Dermis blood vessel endothelial cell (primary cell): ENCODE data around the gene SLC6A6. TPM values are rescaled to one million over a fixed set of nuclear protein-coding genes. Genes with fewer than 3 reads are reported as not detected.

Experiments used
- DNase-seq: peaks from one replicate; pipeline ENCODE4 v3.0.0; 2010
- total RNA-seq: library from RNA; depleted of rRNA; stranded (reverse); fragments of >200 nt; gene quantifications from 2 replicates; pipeline ENCODE4 v1.2.3, GENCODE V29; 2014

SLC6A6 gene
- total RNA-seq, 1 donor from 2014 or later = 10.9 TPM

DNA sequence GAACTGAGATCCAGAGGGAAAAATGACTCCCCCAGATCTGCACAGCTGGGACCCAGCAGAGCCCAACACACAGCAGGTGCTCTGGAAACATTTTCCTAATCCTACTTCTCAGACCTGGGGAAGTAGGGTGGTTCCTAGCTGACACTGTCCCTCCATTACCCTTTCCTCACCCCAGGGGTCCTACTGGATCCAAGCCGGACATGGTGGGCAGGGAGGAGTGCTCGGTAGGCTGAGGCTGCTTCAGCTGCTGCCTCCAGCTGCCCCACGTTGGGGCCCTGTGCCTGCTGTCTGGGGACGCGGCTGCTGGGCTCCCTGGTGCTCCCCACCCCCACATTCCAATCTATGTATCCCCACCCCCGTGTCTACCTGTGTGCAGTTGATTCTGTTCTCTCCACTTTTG, 29.8 kb upstream of the SLC6A6 start:
- no peak for DNase-seq

DNA sequence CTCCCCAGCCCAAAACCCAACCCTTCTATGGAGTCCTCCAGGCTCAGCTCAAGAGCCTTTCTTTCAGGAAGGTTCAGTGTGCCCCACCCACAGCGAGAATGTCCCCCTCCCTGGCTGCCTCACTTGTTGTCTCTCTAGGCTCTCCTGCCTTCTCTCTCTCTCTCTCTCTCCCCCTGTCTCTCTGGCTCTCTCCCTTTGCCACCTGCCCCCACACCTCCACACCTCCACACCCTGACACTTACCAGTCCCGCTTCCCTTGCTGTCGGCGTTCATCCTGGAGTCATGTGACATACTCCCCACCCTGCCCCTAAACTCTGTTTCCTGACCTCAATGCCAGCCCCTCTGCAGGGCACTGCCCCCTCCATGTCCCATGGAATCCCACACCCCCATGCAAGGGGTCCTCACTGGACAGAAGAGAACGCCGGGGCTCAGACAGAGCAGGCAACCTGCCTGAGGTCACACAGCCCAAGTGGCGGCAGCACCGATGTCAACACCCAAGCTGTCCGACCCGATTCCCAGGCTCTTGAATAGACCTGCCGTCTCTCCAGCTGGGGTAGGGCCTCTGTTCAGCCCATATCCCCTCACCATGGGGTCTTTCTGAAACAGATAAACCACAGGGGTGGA, 28.5 kb upstream of the SLC6A6 start:
- DNase-seq = no peak

DNA sequence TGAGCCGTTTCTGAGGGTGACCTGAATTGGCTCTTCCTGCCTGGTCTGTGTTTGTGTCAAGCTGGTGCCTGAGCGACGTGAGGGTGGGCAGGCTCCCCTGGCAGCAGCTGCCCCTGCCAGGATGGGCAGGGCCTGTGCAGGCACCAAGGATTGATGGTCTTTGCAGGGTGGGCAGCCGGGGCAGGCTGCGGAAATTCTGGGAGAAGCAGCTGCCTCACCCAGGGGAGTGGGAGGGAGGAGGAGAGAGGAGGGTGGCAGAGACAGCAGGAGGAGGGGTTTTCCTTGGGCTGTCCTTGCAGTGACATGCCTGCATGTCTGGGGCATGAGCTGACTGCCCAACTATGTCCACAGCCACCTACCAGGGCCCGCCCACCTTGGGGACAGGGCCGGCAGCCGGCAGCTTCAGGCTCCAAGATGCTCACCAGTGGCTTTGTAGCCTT, 27.9 kb upstream of the SLC6A6 start:
- DNase-seq = no peak

DNA sequence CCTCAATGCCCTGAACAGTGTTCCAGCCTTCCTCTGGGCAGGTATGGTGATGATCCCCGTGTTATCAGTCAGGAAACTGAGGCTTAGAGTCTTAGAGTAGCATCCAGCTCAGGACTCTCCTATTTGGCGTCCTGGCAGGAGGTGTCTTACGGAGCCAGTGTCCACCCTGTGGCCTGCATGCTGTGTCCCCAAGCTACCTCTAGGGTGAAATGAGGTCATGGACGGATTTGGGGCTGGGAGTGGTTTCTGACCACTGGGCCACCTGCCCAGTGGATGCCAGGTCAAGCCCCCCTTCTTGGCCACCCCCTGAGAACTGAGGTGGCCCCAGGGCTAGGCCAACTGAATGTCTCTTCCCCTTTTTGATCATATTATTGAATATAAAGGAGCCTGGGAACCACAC, 27.2 kb upstream of the SLC6A6 start:
- no peak for DNase-seq

DNA sequence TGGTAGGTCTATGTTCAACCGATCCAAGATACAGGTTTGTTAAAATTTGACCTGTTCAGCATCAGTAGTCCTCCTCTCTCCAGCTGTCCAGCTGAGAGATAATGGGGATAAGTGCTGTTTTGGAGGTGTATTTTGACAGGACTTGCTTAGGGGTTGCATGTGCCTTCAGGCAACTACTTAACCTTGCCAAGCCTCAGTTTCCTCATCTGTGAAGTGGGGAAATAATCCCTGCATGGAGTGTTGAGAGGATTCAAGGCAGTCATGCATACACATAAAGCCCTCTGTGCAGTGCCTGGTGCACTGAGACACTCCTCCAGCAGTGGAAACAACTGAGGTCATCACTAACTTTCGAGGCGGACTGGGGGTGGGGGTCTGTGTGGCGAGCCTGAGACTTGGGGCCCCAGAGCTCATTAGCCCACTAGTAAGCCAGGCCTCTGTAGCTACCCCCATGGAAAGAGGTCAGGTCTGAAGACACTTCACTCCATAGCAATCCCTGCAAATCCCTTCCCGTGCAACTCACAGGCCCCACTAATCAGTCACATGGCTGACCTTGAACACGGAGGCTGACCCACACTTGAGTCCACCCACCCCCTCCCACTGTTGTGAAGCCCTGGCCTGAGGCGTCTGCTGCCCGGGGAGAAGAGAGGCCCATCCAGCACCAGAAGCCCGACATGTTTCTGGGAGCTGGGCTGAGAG, 25.9 kb upstream of the SLC6A6 start:
- DNase-seq = no peak

DNA sequence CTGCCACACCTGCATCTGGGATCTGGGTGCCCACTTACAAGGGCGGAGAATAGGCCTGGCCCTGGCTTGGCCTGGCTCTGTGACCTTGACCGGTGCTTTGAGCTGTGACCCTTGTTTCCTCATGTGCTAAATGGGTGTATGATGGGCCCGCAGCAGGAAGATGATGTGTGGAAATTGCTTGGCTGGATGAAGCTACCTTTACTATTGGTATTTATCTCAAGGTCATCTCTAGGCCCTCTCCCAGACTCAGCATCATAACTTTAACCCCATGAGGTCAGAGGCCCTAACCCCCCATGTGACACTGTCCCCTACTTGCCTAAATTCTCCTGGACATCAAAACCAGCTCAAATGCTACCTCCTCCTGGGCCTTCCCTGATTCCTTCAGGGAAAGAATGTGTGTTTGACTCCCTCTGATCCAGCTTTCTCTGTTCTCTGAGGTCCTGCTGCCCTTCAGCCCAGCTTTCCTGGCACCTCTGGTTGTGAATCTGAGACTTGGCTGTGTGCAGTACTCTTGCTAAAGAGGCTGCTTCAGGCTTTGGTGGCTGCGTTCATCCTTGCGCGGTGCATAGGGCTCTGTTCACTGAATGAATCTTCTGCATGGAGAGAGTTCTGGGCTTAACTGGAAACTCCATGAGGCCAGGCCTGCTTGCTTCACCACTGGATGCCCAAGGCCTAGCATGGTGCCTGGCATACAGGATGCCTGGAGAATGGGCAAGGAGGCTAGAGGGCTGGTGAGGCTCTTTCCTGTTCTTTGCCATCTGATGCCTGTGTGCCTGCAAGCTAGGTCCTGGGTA, 25.2 kb upstream of the SLC6A6 start:
- no peak for DNase-seq

DNA sequence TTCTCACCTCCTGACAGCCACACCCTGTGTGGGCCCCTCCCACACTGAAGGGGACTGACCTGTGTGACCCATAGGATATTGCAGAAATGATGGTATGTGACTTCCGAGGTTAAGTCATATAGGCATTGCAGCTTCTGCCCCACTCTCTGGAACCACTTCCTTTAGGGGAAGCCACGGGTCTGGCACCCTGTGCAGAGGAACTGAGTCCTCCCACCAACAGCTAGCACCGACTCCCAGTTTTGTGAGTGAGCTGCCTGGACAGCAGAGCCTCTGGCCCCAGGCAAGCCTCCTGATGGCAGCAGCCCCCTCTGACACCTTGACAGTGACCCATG, 24.6 kb upstream of the SLC6A6 start:
- no peak for DNase-seq

DNA sequence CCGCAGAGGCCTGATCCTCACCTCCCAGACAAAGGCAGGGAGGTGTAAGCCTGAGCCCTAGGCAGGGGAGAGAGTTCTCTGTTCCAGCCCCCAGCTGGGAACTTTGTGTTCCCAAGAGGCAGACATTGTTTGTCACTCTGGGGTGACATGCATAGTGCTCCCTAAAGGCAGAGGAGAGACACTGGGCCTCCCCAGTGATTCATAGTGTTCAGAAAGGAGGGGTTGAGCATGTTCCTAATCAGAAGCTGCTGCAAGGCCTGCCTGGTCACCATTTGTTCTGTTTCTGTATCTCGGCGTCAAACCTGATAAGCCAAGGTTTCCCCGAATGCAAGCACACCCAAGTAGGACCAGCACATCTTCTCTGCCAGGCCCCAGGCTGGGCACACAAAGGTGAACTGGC, 24.0 kb upstream of the SLC6A6 start:
- no peak for DNase-seq

DNA sequence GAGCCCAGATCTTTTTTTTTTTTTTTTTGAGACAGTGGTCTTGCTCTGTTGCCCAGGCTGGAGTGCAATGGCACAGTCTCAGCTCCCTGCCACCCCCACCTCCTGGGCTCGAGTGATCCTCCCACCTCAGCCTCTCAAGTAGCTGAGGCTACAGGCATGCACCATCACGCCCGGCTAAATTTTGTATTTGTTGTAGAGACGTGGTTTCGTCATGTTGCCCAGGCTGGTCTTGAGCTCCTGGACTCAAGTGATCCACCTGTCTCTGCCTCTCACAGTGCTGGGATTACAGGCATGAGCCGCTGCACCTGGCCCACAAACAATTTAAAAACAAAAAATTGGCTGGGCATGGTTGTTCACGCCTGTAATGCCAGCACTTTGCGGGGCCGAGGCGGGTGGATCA, 22.6 kb upstream of the SLC6A6 start:
- DNase-seq = no peak

DNA sequence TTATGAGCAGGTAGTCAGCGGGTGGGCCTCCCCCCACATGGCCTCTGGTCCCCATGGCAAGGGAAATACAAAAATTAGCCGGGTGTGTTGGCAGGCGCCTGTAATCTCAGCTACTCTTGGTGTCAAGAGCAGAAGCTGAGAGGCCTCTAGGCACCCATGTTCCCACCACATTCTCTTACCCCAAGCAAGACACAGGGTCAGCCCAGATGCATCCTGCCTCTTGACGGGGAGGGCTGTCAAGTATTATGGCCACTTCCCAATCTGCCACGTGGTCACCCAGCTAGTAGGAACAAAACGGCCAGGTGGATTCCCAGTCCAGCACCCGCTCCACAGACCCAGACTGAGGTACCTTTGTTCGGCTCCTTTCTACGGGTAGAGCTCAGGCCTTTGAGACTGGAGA, 16.2 kb upstream of the SLC6A6 start:
- DNase-seq = no peak

DNA sequence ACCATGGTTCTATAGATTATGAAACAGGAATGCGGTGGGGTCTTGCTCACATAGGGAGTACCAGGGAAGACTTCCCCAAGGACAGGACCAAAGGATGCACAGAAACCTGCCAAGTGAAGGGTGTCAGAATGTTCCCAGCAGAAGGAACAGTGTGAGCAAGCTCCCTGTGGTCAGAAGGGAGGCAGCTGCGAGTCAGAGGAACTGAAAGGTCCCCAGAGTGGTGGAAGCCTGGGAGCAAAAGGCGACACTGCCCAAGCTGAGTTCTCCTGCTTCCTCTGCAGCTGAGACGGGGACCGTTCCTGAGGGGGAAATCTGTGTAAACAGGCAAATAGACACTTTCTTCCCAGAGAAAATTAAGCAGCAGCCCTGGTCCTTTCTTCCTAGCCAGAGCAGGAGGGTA, 14.2 kb upstream of the SLC6A6 start:
- DNase-seq = no peak

DNA sequence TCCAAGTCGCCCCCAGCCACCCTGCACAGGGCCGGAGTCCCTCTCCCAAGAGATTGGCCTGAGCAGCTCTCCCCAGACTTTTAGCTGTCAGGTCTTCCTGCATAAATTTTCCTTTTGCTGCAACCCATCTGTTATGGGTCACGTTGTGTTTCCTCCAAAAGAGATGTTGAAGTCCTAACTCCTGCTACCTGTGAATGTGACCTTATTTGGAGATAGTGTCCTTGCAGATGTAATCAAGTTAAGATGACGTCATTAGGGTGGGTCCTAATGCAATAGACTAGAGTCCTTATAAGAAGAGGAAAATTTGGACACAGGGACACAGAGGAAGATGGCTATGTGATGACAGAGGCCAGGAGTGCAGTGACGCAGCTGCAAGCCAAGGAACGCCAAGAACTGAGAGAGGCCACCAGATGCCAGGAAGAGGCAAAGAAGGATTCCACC, 13.2 kb upstream of the SLC6A6 start:
- no peak for DNase-seq

DNA sequence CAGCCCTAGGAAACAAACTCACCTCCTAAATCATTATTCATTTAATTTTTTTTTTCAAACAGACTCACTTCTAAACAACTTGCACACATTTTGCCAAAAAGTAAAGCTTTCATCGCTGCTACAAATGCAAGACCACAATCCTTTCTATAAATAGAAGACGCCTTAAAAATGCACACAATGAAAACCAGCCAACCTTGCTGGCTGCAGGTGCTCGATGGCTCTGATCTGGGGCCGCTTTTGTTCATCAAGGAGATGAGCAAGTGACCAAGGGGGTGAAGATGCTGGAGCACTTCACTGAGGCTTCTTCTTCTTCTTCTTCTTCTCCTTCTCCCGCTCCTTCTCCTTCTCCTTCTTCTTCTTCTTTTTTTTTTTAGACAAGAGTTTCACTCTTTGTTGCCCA, 12.7 kb upstream of the SLC6A6 start:
- DNase-seq = no peak

DNA sequence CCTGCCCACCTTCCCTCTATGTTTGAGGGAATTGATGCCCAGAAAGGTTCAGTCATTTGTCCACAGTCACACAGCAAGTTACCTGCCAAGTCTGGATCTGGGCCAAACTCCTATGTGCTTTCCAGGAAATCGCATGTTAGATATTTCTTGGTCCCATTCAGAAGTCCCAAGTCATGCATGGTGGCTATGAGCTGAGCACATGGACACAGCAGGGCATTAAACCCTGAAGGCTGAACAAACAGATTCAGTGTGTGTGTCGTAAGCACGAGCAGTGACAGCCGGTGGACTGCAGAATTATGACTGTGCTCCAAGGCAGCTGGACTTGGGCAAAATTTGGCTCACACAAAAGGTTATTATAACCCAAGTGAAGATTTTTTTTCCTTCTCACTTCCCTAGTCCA, 11.4 kb upstream of the SLC6A6 start:
- DNase-seq = no peak

DNA sequence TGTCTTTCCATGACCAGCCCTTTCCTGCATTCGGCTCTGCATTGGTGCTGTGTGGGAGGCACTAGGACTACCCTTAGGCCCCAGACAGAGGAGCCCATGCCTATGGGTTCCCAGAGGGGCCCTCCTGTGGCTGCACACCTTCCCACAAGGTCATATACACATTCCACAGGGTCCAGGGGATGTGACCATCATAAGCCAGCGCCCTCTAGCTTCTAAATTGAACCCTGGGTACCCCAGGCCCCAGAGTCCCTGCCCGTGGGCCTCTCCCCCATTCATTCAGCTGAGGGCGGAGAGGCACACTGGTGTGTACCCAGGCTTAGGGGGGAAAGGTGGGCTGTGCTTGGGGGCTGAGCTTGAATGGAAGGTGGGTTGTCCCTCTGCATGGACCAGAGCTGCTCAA, 10.2 kb upstream of the SLC6A6 start:
- no peak for DNase-seq

DNA sequence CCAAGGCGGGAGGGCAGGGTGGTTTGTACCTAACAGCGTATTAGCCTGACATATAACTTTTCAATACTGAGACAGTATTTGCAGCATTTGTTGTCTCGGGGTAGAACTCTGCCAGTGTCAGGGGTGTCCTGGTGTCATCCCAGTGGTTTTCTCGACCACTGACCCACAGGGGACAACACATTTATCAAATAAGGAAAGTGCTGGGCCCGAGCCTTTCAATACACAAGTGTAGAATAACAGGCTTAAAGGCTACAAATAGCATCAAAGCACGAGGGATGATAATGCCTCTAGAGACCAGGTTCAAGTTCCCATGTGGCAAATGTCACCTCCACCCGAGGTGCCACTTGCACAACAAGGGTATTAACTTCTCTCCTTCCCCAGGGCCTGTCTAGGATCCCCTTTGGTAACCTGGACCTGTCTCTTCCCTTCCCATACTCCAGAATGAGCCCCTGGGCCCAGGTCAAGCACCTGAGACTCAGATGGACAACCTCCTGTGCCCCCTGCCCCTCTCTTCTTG, 9.5 kb upstream of the SLC6A6 start:
- DNase-seq = no peak

DNA sequence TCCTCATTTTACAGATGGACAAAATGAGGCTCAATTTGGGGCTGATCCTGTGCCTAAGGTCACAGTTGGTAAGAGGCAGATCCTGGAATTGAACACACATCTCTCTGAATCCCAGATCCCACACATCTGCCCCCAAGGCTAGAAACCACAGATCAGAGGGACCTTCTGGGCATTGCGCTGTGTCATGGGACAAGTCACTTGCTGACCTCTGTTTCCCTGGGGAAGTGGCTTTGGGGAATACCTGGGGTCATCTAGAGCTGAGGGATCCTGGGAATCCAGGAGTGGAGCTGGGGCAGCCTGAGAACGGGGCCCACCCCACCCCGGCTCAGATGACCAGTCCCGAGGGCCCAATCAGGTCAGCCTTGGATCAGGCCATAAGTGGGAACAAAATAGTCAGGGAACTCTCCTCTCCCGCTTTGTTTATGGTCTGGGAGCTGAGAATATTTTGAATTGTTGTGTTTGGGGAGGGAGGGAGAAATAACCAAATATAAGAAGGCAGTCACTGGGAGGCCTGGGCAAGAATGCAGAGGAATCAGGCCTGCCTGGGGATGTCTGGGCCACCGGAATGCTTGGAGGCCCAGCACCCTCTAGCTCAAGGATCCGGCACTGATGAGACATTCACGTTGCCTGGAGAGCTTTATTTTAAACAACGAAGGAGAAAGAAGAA, 8.8 kb upstream of the SLC6A6 start:
- no peak for DNase-seq

DNA sequence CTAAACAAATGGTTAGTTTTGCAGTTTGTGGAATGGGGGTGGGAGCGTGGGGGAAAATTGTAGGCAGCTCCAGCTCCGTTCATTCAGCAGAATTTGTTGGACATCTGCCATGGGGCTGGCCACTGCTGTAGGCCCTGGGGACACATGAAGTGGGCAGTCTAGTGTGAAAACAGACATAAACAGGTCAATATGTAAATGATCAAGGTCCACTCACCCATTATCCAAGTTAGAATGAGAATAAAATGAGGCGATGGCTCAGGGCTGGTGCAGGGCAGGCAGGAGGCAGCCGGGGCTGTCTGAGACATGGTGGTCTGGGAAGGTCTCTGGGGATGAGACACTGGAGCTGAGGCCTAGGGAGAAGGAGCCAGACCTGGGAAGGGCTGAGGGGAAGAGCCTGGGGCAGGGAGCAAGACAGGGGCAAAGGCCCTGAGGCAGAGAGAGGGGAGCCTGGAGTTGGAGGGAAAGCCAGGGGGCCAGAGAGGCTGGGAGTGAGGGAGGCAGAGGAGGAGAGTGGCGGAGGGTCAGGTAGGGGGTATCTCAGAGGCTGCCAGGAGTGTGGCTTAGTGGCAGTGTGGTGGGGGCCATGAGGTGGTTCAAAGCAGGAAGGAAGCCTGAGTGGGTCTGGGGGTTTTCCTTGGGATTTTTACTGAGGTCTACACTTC, 6.2 kb upstream of the SLC6A6 start:
- no peak for DNase-seq

DNA sequence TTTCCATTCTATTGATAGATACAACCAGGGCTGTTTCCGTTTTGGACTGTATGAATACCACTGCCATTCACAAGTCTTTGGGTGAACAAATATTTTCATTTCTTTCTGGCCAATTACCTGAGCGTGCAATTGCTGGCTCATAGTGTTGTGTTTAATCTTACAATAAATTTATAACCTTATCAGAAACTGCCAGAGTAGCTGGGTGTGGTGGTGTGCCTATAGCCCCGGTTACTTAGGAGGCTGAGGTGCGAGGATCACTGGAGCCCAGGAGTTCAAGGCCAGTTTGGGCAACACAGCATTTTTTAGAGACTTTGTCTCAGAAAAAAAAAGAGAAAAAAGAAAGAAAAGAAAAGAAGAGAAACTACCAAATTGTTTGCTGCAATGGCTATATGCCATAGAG, 5.4 kb upstream of the SLC6A6 start:
- no peak for DNase-seq

DNA sequence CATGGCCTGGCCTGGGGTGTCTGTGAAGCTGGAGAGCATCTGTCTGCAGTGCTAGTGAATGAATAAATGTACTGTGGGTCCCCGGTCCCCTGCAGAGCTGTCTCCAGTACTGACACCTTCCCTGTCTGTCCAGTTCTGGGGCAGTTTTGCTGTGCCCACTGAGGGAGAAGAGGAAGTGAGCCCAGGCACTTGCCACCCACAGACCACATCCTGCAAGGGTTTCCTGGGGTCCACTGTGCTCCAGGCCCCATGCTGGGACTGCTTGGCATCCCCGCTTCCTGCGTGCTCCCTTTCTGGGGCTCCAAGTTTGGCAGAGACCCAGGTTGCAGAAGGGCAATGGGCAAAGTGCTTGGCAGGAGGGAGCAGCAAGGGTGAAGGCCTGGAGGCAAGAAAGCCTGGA, 4.9 kb upstream of the SLC6A6 start:
- no peak for DNase-seq

DNA sequence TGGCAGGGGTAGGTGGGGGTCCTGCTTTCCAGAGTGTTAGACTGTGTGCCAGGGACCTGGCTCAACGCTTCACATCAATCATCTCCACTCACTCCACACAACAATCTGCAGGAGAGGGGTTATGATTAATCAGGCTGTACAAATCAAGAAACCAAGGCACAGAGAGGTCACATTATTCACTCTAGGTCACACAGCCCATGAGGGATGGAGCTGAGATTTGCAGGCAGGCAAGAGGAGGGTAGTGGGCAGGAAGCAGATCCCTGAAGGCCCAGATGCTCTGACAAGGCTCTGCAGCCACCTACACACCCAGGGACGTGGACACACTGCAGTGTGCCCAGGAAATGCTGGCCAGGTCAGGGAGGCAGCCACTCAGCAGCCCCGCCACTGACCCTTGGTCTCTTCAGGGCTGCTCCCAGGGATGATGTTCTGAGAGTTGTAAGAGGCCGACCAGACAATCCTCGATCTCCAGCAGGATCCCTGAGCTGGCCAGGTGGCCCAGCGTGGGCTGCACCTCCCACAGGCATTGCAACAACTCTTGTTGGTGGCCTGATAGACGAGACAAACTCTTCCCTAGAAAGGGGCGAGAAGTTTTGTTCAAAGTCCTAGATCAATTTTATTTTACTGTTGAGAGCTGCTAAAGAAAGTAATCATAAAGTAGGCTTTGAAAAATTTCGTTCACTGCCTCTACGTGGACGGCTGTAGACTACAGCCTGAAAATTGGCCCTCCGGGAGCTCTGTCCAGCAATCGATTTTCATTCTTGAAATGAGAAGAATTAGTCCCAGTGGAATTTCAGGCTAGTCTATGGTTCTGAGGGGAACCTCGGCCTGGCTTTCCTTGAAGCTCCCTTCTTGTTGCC, 4.2 kb upstream of the SLC6A6 start:
- no peak for DNase-seq

DNA sequence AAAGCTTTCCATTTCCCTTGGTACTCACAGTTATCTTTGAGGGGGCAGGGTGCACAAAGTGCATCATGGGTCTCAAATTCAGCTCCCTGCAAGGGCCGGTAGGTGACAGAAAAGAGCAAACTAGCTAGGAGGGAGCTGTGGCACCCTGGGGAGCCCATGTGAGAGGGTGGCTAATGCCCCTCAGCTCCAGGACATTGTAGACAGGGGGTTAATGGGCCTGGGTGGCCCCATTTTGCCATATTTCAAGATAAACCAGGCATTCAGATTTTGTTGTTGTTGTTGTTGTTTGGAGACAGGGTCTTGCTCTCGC, 3.7 kb upstream of the SLC6A6 start:
- DNase-seq = no peak
